Activated CD4-positive, alpha-beta T cell treated with anti-CD3 and anti-CD28 coated beads, Interleukin-2, amount 10 ng/mL, durations not matched to agents 7 days and 5 days (primary cell): ENCODE results near the gene CCDC154. TPM values are rescaled to one million over a fixed set of nuclear protein-coding genes. Genes with fewer than 3 reads are reported as not detected.

Experiments used
- CTCF ChIA-PET: fragments of 350-600 bp; sonication (Branson Sonifier 250); formaldehyde crosslinking; loops from one replicate; lab custom pipeline; 2021; ENCODE audit warnings: antibody characterized with exemption; lab: Charles Lee
- POLR2A ChIA-PET: fragments of 350-600 bp; sonication (Branson Sonifier 250); formaldehyde crosslinking; loops from one replicate; lab custom pipeline; 2021; ENCODE audit warnings: antibody characterized with exemption; lab: Charles Lee
- DNase-seq: peaks from one replicate; pipeline ENCODE4 v3.0.0-alpha.2; 2020
- H3K27ac Mint-ChIP-seq: one replicate; pipeline ENCODE4 v1.8.0; 2021; ENCODE audit warnings: mild to moderate bottlenecking, moderate library complexity, mixed read lengths
- H3K27me3 Mint-ChIP-seq: one replicate; pipeline ENCODE4 v1.8.0; 2021; ENCODE audit warnings: mixed read lengths
- H3K36me3 Mint-ChIP-seq: one replicate; pipeline ENCODE4 v1.8.0; 2021; ENCODE audit warnings: low read depth, mixed read lengths
- H3K4me1 Mint-ChIP-seq: one replicate; pipeline ENCODE4 v1.8.0; 2021; ENCODE audit warnings: mixed read lengths
- H3K4me3 Mint-ChIP-seq: one replicate; pipeline ENCODE4 v1.8.0; 2021; ENCODE audit warnings: mild to moderate bottlenecking, moderate library complexity, mixed read lengths
- H3K9me3 Mint-ChIP-seq: one replicate; pipeline ENCODE4 v1.8.0; 2021; ENCODE audit warnings: mixed read lengths
- total RNA-seq, 2 experiments: library from RNA; stranded (reverse); gene quantifications; one replicate each; pipeline ENCODE4 v1.2.3, GENCODE V29; 2021

Gene CCDC154
- total RNA-seq, 2 experiments from 2014 or later: 1.9 to 2.7 TPM

GRCh38 chr16:1412847-1413246, 31.5 kb downstream of the CCDC154 start:
- ChIA-PET POLR2A (no interaction called here), CTCF (interaction anchor here (0.7 to 1.1 kb wide), 3 partner anchors 22 to 196 kb away, joined by 3 read pairs; no protein-coding TSS in a partner anchor)
- Mint-ChIP-seq H3K27me3 (no peaks in the 10 kb centered on the region), H3K4me3 (peak overlapping the region; percentile 27), H3K36me3 (peaks cover 4% of the 10 kb centered on the region), H3K9me3 (no peaks in the 10 kb centered on the region), H3K27ac (peak overlapping the region; percentile 31), H3K4me1 (peaks cover 23% of the 10 kb centered on the region)
- DNase-seq: no peak

- H3K4me3 Mint-ChIP-seq: peak overlapping the region; percentile 61
- H3K9me3 Mint-ChIP-seq: no peaks in the 10 kb centered on the region
- POLR2A ChIA-PET: no interaction called here
- peaks cover 4% of the 10 kb centered on the region for H3K36me3 Mint-ChIP-seq
- peak overlapping the region; percentile 19 for H3K27ac Mint-ChIP-seq
- H3K4me1 Mint-ChIP-seq: peaks cover 15% of the 10 kb centered on the region
- CTCF ChIA-PET: interaction anchor here (0.7 to 1.7 kb wide), 2 partner anchors 12 to 508 kb away, joined by 3 to 4 read pairs; no protein-coding TSS in a partner anchor
- no peaks in the 10 kb centered on the region for H3K27me3 Mint-ChIP-seq
- peak; percentile 93 for DNase-seq
Measured at GRCh38 chr16:1408171-1408837, 36.1 kb downstream of the CCDC154 start.

GRCh38 chr16:1407753-1408152, 36.6 kb downstream of the CCDC154 start:
- Mint-ChIP-seq H3K36me3 (peaks cover 6% of the 10 kb centered on the region), H3K27me3 (no peaks in the 10 kb centered on the region), H3K4me1 (peaks cover 14% of the 10 kb centered on the region), H3K4me3 (peak overlapping the region; percentile 61), H3K9me3 (no peaks in the 10 kb centered on the region), H3K27ac (peak overlapping the region; percentile 41)
- ChIA-PET CTCF (interaction anchor here (0.7 to 1.7 kb wide), 3 partner anchors 9 to 523 kb away, joined by 3 to 4 read pairs (median 4); no protein-coding TSS in a partner anchor), POLR2A (no interaction called here)
- no peak for DNase-seq

DNA sequence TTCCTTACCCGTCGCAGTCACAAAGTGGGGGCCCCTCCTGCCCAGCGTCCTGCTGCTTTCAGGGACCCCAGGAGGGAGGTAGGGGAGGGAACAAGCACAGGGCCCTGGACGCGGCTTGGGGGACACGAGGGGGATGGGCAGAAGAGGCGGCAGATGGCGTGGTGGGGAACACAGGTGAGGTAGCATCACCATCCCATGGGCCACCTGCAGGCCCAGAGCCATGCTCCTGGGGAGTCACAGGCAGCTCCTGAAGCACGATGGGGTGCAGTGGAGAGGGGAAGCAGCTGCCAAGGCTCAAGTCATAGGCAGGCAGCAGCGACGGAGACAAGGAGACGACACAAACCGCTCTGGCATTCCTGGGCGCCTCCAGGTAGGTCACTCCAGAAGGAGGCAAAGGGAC, 40.6 kb downstream of the CCDC154 start:
- no peak overlapping the region for H3K27ac Mint-ChIP-seq
- H3K36me3 Mint-ChIP-seq: peaks cover 2% of the 10 kb centered on the region
- no peak overlapping the region for H3K4me3 Mint-ChIP-seq
- ChIA-PET POLR2A (no interaction called here), CTCF (interaction anchor here (1.6 kb wide), 1 partner anchor 25 kb away, joined by 3 read pairs; no protein-coding TSS in a partner anchor)
- peaks cover 5% of the 10 kb centered on the region for H3K4me1 Mint-ChIP-seq
- H3K9me3 Mint-ChIP-seq: no peaks in the 10 kb centered on the region
- no peak for DNase-seq
- no peaks in the 10 kb centered on the region for H3K27me3 Mint-ChIP-seq

DNA sequence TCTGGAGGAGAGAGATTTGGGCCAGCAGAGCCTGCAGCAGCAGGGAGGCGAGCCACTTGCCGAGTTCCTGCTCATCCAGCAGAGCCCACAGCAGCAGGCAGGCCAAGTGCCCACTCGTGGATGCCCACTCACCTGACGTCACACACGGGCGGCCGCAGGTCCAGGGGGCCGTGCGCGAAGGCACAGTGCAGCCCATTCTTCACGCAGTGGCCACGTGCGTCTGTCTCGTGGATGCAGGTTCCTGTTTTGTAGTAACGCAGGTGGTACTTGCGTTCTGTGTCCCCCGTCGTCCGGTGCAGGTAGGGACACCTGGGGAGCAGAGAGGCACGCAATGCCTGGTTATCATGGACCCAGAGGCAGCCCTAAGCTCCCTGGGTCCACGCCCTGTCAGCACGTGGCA, 41.3 kb downstream of the CCDC154 start:
- POLR2A ChIA-PET: no interaction called here
- Mint-ChIP-seq H3K27me3 (no peaks in the 10 kb centered on the region), H3K4me3 (no peak overlapping the region), H3K27ac (no peak overlapping the region), H3K9me3 (no peaks in the 10 kb centered on the region), H3K4me1 (peaks cover 4% of the 10 kb centered on the region), H3K36me3 (peaks cover 2% of the 10 kb centered on the region)
- CTCF ChIA-PET: interaction anchor here (1.6 kb wide), 1 partner anchor 26 kb away, joined by 3 read pairs; no protein-coding TSS in a partner anchor
- no peak for DNase-seq

- Mint-ChIP-seq H3K4me3 (no peak overlapping the region), H3K36me3 (peaks cover 2% of the 10 kb centered on the region), H3K27ac (no peak overlapping the region), H3K27me3 (no peaks in the 10 kb centered on the region), H3K4me1 (no peaks in the 10 kb centered on the region), H3K9me3 (no peaks in the 10 kb centered on the region)
- ChIA-PET CTCF (interaction anchor here (1.1 kb wide), 1 partner anchor 304 kb away, joined by 3 read pairs; the partner anchor contains the start of gene MAPK8IP3), POLR2A (no interaction called here)
- no peak for DNase-seq
Measured at GRCh38 chr16:1401758-1402154, 42.6 kb downstream of the CCDC154 start.

DNA sequence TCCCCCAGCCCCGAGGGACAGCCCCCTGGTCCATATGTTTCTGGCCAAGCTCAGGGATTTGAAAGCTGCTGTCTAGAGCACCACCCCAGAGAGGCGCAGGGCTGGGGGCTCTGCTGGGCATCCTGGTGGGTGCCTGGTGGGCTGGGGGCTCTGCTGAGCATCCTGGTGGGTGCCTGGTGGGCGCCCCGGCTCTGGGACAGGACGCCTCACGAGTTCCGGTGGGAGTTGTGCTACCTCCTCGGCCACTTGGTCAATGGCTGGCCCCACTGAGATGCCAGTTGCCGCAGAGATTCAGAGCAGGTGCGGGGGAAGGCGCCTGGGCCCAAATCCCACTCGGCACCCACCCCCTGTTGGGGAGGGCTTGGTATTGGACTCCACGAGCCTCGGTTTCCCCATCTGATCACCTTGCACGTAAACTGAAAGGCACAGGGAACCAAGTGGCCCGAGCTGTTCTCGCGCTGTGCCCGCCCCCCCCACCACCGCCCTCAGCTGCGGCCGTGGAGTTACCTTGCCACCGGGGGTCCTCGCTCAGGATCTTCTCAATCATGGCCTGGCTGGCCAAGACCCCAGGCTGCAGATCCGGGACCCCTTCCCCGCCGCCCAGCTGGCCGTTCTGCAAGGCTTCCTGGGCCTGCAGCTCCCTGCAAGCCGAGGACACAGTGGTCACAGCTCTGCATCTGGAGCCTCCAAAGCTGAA, 43.1 kb downstream of the CCDC154 start:
- H3K36me3 Mint-ChIP-seq: peaks cover 2% of the 10 kb centered on the region
- CTCF ChIA-PET: interaction anchor here (1.1 kb wide), 1 partner anchor 305 kb away, joined by 3 read pairs; the partner anchor contains the start of gene MAPK8IP3
- no peaks in the 10 kb centered on the region for H3K27me3 Mint-ChIP-seq
- H3K9me3 Mint-ChIP-seq: no peaks in the 10 kb centered on the region
- no peak for DNase-seq
- no peak overlapping the region for H3K4me3 Mint-ChIP-seq
- H3K27ac Mint-ChIP-seq: no peak overlapping the region
- H3K4me1 Mint-ChIP-seq: no peaks in the 10 kb centered on the region
- POLR2A ChIA-PET: no interaction called here

DNA sequence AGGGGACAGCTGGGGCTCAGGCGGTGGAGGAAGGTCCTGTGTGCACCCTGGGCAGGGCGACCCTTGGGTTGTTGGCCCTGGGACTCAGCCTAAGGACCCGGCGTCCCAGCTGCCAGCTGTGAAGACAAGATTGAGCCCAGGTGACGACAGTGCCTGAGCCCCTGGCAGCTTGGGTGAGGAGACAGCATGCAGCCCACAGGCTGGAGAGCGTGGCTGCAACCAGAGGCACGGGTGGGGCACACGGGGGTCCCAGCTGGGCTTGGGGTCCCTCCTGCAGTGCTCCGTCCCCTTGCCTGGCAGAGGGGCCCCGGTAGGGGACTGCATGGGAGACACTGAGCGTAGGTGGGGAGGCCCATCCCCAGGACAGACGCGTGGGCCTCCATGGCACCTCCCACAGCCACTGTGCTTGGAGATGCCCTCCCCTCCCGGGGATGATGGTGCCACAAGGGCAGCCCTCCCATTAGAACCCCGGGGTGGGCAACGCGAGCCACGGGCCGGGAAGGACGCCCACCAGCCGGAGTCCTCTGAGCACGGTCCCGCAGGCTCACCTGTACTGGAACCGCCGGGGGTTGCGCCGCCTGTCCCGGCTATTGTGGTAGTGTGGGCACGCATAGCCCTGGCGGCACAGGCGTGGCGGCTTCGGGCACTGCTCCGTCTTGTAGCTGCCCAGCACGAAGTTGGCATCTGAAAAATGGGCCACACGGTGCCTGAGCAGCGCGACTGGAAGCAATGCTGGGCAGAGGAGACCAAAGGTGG, 45.4 kb downstream of the CCDC154 start:
- H3K4me1 Mint-ChIP-seq: no peaks in the 10 kb centered on the region
- ChIA-PET CTCF (no interaction called here), POLR2A (no interaction called here)
- DNase-seq: no peak
- H3K9me3 Mint-ChIP-seq: no peaks in the 10 kb centered on the region
- H3K27ac Mint-ChIP-seq: peak overlapping the region; percentile 5
- H3K27me3 Mint-ChIP-seq: no peaks in the 10 kb centered on the region
- H3K36me3 Mint-ChIP-seq: peaks cover 2% of the 10 kb centered on the region
- H3K4me3 Mint-ChIP-seq: no peak overlapping the region

DNA sequence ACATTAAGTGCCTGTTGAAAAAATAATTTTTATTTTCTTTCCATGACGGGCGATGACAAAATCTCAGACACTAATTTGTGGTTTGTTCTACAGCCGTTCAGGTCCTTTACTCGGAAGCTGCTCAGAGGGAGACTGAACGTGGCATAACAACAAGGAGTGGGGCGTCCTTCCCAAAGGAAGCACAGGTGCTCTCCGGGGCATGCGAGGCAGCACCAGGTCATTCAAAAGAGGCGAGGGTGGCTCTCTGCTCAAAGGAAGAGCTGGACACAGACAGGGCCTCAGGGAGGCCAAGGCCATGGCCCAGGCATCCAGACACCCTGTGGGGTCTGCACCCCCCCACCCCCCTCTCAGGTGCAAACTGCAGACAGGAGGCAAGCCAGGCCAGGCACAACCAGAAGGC, 46.0 kb downstream of the CCDC154 start:
- H3K27me3 Mint-ChIP-seq: no peaks in the 10 kb centered on the region
- H3K9me3 Mint-ChIP-seq: no peaks in the 10 kb centered on the region
- CTCF ChIA-PET: no interaction called here
- no peaks in the 10 kb centered on the region for H3K4me1 Mint-ChIP-seq
- no peak overlapping the region for H3K4me3 Mint-ChIP-seq
- peaks cover 2% of the 10 kb centered on the region for H3K36me3 Mint-ChIP-seq
- POLR2A ChIA-PET: no interaction called here
- no peak overlapping the region for H3K27ac Mint-ChIP-seq
- no peak for DNase-seq

DNA sequence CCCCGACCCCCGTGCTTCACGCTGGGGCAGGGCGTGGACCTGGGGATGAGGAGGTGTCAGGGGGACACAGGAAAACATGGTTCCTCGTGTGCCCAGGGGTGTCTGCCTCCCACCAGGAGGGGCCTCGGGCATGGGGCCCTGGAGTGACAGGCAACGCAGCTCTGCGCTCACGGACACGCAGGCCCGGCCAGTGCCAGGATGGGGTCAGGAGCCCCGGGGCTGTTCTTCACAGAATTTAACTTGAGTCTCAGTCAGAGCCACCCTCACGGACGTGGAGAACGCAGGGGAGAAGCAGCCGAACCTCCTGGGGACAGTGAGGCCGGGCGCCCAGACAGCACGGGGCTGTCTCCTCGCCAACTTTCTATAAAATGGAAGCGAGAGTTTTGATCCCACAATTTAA, 46.6 kb downstream of the CCDC154 start:
- Mint-ChIP-seq H3K27me3 (no peaks in the 10 kb centered on the region), H3K9me3 (no peaks in the 10 kb centered on the region), H3K27ac (no peak overlapping the region), H3K4me1 (no peaks in the 10 kb centered on the region), H3K4me3 (no peak overlapping the region), H3K36me3 (peaks cover 1% of the 10 kb centered on the region)
- CTCF ChIA-PET: no interaction called here
- POLR2A ChIA-PET: no interaction called here
- no peak for DNase-seq

- Mint-ChIP-seq H3K36me3 (peaks cover 2% of the 10 kb centered on the region), H3K4me3 (no peak overlapping the region), H3K27ac (no peak overlapping the region), H3K9me3 (no peaks in the 10 kb centered on the region), H3K27me3 (no peaks in the 10 kb centered on the region), H3K4me1 (no peaks in the 10 kb centered on the region)
- DNase-seq: no peak
- ChIA-PET POLR2A (no interaction called here), CTCF (interaction anchor here (1.0 kb wide), 1 partner anchor 12 kb away, joined by 4 read pairs; no protein-coding TSS in a partner anchor)
Measured at GRCh38 chr16:1395444-1396031, 48.8 kb downstream of the CCDC154 start.

DNA sequence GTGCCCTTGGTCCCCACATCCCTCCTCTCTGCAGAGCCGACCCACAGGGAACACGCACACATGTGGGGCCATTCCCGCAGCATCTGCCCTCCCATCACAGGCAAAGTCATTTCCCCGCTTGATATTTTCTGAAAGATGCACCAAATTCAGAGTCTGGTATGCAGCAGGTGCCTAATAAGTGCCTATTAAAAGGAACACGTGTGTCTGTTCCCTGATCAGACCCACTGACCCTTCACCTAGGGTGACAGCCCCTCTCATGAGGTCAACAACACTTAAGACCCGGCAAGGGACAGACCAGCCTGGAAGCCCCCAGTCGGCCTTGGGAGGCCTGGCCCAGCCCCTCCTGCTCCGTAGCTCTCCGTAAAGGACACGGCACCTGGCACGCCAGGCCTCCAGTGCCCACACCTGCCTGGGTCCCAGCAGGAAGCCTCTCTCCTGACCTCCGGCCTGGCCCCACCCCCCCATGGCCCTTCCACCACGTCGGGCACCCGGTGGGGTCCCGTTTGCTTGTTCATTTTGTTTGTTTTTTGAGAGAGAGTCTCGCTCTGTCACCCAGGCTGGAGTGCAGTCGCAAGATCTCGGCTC, 49.9 kb downstream of the CCDC154 start:
- H3K4me1 Mint-ChIP-seq: peaks cover 2% of the 10 kb centered on the region
- no peak for DNase-seq
- no peaks in the 10 kb centered on the region for H3K27me3 Mint-ChIP-seq
- H3K4me3 Mint-ChIP-seq: no peak overlapping the region
- no peak overlapping the region for H3K27ac Mint-ChIP-seq
- ChIA-PET CTCF (no interaction called here), POLR2A (no interaction called here)
- peaks cover 4% of the 10 kb centered on the region for H3K36me3 Mint-ChIP-seq
- H3K9me3 Mint-ChIP-seq: no peaks in the 10 kb centered on the region
